HG03521 (cell line): ENCODE data around the gene PTGFRN.

Experiments used
- ATAC-seq: cut with Tn5 transposase; IDR thresholded peaks from one replicate; pipeline ENCODE4 v1.9.1; 2021; ENCODE audit warnings: mild to moderate bottlenecking, moderate library complexity; ENCODE audit not compliant: unreplicated experiment

The PTGFRN gene

DNA sequence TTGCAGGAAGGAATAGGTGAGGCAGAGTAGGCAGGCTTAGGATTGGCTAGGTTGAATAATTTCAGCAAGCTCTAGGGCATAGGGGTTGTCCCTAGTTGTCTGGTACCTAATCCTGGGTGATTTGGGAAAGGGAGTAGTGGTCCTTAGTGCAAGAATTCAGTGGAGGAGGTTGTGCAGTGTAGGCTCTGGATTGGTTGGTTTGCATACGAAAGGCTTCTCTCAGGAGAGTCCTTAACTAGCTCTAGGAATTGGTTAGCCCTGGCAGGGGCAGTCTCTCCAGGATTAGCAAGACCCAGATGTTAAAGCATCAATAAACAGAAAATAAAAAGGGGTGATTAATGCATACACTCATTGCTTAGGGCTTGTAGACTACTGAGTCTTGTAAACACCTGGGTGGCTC, 82.2 kb downstream of the PTGFRN start:
- ATAC-seq: no peak

DNA sequence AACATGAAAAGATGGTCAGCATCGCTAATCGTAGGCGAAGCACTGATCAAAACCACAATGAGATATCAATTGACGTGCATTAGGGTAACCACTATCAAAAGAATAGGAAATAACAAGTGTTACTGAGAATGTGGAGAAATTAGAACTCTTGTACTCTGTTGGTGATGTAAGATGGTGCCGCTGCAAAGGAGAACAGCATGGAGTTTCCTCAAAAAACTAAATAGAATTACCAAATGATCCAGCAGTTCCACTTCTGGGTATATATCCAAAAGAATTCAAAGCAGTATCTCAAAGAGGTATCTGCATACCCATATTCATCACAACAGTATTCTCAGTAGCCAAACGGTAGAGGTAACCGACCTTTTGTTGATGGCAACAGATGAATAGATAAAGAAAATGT, 83.6 kb downstream of the PTGFRN start:
- no peak for ATAC-seq

DNA sequence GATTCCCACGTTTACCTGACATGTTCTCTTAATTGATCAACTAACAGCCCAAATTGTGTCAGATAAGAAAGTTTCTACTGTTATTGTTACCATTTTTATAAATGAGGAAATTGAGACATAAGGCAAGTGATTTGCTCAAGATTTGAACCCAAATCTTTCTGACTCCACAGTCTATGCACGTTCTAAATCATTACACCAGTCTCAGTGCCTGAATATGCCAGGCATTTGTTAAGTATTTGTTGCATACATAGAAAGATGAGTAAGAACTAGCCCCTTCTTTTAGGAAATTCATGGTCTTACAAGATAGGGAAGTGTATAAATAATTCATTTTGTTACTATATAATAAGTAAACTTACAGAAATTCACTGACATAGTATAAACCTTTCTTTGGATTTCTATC, 84.7 kb downstream of the PTGFRN start:
- ATAC-seq: no peak

DNA sequence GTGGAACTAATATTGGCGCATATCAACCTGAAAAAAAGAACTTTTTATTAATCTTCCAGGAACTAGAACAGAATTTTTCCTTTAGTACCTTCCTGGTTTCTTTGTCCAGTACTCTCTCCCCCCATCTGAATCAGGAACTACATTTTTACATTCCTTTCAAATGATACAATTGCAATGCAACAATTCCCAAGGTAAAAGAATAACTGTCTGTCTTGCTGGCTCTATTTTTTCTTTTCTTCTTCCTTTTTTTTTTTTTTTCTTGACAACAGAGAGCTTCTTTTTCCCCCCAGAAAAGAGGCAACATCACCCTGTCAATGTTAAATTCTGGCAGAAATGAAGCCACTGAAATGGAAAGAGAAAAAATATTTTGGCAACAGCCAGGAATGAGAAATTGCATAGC, 87.3 kb downstream of the PTGFRN start:
- no peak for ATAC-seq

DNA sequence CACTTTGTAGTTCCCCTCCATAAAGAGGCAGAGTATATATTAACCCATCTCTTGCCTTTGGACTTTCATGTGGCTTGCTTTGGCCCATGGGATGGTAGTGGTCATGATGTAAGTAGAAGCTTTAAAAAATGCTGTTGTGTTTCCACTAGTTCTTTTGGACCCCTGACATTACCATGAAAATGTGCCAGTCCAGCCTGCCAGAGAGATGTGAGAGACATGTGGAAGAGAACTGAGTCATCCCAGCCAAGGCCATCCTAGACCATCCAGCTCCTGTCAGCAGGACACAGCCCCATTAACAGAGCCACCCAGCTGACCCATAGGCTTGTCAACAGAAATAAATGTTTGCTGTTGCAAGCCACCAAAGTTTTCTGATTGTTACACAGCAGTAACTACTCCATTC, 87.9 kb downstream of the PTGFRN start:
- ATAC-seq: no peak

DNA sequence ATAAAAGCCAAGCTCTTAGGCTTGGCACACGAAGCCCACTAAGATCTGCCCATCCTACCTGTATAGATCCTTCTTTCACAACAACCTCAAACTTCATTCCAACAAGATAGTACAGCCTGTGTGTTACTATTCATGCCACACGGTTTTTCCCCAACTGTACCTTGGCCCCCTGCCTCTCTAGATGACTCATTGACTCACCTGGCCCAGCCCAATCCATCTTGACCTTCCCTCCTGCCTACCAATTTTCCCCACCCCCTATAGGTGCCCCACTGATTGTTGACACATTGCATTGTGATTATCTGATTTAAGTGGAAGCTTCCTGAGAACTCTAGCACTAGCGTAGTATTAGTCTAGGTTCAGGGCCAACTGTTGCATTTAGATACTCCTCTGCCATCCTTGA, 89.9 kb downstream of the PTGFRN start:
- no peak for ATAC-seq

DNA sequence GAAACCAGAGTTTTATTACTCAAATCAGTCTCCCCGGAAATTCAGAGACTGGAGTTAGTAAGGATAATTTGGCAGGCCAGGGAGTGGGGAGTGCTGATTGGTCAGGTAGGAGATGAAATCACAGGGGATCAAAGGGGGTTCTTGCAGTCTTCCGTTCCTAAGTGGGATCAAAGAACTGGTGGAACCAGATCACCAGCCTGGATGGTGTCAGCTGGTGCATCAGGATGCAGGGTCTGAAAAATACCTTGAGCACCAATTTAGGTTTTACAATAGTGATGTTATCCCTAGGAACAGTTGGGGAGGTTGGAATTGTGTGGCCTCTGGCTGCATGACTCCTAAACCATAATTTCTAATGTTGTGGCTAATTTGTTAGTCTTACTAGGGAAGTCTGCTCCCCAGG, 90.4 kb downstream of the PTGFRN start:
- ATAC-seq: no peak

DNA sequence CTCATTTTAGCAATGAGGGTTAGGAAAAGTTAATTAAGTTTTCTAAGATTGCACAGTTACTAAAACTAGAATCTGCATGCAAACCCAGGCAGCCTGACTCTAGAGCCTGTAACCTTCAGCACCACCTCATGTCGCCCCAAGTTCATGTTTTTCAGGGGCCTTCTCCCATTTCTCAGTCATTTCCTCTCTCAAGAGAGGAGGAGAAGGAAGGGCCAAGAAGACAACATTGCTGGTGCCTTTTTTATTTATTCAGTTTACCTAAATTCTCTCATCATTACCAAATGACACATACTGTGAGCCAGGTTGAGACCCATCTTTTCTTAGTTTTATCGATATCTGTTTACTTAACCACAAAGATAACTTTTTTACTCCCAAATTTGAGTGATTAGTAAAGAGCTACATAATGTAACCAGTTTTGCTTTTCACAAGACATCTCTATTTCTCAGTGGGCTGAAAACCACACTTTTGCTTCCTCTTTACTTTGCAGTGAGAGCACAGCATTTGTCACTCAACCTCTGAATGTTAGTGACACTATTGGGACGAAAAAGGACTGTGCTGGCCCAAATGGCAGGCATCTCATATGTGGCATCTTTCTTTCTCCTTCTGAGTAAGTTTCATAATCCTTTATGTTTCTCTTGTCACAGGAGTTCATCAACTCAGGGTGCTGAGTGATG, 91.7 kb downstream of the PTGFRN start, which contains the start of gene CD101:
CD101 (plus strand) TSS at position 507 of the 674 bp plus-strand sequence; CDS start at position 565, 58 bp downstream.
- peak; percentile 95 for ATAC-seq

DNA sequence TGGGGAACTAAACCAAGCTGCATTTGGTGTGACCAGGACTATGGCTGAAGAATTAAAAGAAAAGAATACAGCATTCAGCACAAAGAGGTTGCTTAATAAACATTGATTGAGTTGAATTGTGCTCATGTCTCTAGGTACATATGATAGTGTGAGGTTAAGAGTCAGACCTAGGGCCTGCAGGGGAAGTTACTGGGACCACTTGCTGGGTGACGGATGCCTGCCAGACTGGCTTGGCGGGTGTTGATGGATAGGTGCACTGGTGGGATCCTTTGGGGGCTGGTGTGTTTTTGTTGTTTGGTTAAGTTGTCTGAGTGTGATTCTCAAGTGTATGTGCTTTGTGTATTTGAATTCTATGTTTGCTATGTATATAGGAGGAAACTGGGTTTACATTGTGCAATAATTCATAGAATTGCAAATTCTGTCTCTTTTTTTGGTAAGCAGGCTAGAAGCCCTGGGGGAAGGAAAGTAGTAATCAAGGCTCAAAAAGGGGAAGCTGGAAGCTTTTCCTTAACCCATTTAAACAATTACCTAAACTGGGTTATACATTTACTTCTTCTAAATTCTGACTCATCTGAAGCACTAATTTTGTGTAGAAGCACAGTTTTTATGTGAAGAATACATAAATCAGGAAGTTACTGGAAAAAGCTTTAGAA, 93.6 kb downstream of the PTGFRN start:
- no peak for ATAC-seq

DNA sequence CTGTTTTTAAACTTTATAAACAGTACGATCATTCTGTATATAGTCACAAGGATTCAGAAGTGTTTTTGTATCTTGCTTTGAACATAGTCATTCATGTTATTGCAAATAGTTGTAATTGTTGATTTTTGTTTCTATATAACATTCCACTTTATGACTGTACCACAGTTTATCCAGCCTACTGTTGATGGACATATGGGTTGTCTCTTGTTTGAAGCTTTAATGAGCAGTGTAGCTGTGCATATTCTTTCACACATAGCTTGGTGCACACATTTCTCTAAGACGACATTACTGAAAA, 98.0 kb downstream of the PTGFRN start:
- no peak for ATAC-seq

DNA sequence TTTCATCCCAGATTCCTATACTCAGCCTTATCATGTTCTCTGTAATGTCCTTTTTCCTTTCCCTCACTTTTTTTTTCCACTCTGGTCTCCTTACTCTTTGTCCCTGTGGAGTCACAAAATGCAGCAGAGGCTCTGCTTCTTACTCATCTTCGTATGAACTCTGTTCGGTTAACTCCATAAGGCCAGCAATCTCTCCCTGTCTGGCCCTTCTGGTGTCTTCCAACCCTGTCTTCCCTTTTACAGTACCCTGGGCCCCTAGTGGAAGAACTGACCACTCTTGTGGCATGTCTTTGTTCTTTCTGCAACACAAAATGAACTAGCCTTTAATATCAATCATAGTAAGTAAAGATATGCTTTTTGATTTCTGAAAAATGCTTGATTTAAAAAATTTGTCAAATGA, 98.9 kb downstream of the PTGFRN start:
- ATAC-seq: no peak

DNA sequence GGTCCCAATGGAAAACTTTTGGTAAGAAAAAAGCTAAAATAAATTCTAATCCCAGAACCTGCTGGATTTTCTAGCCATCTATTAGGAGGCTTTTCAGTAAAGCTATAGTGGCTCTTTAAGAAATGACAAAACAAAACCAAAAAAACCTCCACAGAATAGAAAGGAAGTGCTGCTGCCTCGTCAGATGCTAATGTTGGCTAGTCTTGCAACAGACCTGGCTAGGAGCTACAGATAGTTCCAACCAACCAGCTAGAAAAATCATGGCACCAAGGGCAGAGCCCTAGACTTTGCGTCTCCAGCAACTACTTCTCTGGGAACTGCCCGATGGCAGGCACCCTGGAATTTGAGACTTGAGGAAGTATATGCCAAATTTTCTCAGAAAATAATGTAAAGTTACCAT, 99.4 kb downstream of the PTGFRN start:
- no peak for ATAC-seq

DNA sequence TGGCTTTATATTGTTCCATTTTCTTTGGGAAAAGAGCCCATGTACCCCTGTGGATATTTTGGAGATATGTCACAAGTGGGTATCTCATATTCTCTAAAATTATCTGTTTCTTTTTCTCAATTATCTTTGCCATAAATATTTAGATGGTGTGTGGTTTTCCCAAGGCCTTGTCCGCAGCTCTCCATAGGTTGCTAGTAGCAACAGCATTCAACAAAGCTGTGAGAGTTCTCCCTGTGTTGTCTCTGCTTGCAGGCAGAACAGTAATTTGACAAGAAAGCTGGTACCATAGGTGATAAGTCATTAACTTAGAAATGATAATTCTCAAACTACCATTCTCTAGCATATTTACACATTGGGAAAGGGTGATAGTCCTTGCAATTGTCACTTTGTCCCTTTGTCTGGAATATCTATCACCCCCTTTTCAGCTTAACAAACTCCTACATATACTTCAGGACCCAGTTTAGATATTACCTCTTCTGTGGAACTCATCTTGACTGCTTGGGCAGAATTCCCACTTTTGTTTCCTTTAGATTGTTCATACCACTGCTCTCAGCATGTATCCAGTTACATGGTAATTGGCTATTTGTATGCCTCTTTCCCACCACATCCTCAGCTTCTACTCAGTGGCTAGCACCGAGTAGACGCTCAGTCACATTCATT, 100.7 kb downstream of the PTGFRN start:
- no peak for ATAC-seq

DNA sequence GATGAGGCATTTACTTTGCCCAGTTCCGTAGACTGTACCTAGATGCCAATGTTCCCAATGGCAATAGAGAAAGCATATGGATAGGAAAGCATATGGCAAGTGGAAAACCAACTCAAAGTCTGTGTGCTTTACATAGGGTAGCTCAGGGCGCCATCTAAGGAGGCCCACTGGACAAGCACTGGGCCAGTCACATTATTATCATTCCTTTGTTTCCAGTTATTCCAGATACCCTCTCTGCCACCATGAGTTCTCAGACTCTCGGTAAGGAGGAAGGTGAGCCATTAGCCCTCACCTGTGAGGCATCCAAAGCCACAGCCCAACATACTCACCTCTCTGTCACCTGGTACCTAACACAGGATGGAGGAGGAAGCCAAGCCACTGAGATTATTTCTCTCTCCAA, 101.6 kb downstream of the PTGFRN start:
- ATAC-seq: no peak

DNA sequence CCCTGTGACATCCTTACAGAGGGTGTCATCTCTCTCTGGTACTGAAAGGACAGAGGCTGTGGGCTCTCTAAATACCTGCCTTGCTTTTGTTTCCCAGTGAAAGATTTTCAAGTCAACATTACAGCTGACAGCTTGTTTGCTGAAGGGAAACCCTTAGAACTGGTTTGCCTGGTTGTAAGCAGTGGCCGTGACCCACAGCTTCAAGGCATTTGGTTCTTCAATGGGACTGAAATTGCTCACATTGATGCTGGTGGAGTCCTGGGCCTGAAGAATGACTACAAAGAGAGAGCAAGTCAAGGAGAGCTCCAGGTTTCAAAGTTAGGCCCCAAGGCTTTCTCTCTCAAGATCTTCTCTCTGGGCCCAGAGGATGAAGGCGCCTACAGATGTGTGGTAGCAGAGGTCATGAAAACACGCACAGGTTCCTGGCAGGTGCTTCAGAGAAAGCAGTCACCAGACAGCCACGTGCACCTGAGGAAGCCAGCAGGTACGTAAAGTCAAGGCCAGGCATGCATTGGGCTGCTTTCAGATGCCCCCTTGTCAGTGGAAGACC, 103.7 kb downstream of the PTGFRN start:
- ATAC-seq: no peak

DNA sequence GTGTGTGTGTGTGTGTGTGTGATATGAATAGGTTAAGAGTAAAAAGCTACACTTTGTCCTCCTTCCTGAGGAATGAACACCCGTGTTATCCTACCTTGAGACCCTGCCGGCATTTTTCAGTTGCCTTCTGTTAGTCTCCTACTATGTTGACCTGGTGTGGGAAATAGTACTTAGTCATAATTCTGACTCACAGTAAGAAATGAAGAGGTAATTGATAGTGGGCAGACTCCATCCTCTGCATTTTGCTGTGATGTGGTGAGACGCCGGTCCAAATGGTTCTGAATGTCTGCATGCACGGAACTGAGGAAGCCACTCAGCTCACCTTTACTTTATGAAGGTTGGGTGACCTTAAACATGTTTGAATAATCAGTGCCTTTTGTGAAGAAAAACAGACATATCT, 104.5 kb downstream of the PTGFRN start:
- ATAC-seq: no peak

DNA sequence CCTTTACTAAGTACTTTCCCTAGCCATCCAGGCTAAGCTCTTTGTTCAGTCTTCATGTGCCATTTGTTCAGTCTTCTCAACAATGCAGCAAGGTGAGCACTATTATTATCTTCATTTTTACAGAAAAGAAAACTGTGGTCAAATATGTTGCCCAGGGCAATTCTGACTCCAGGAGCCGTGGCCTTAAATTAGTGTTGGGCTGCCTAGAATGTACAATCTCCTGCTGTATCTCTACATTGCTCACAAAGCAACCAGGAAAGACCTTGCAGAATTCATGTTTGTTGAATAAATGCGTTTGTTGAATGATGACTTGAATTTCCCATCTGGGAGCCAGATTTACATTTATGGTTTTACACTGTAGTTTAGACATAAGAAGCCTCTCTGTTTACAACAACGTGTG, 106.0 kb downstream of the PTGFRN start:
- ATAC-seq: no peak

DNA sequence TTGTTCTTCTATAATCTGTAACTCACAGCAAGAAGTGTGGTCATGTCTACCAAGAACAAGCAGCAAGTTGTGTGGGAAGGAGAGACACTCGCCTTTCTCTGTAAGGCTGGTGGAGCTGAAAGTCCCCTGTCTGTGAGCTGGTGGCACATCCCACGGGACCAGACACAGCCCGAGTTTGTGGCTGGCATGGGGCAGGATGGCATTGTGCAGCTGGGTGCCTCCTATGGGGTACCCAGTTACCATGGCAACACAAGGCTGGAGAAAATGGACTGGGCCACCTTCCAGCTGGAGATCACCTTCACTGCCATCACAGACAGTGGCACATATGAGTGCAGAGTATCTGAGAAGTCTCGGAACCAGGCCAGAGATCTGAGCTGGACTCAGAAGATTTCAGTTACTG, 107.3 kb downstream of the PTGFRN start:
- ATAC-seq: no peak

DNA sequence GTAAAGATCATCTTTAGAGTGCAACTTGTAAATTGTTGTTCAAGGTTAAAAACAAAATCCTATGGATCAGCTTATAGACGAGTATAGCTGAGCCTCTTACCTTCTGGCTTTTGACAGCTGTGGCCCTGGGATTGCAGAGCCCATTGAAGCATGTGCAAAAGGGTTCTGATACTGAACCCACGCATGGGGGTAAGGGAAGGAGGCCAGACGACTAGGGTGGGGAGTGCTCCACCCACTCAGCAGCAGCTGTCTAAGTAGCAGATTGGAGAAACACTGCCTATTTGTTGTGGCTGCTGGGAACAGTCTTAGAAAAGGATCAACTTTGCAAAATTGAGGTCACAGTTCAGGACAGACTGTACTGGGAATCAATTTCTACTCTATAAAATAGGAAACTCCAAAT, 107.9 kb downstream of the PTGFRN start:
- no peak for ATAC-seq

DNA sequence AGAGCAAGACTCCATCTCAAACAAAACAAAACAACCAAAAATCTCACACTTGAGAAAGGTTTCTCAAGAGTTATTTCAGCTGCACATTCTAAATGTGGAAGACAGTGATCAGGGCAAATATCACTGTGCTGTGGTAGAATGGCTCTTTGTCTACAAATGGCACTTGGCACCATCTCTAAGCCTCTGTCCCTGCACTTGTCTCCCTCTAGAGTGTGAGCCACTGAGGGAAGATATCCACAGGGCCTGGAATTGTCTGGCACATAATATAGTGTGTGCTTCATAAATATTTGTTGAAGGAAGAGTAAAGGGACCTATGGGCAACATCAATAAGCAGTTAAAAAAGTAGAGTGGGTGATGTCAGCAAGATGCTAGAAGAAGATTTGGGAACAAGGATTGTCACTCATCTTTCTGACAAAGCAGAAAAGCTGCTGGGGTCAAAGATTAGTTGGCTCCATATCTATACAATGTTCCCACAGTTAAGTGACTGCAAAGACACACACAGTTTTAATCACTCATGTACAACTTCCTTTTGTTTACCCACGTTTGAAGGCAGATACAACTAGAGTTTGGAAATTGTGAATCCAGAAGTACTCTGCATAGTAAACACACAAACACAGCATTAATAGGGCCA, 110.9 kb downstream of the PTGFRN start:
- no peak for ATAC-seq

DNA sequence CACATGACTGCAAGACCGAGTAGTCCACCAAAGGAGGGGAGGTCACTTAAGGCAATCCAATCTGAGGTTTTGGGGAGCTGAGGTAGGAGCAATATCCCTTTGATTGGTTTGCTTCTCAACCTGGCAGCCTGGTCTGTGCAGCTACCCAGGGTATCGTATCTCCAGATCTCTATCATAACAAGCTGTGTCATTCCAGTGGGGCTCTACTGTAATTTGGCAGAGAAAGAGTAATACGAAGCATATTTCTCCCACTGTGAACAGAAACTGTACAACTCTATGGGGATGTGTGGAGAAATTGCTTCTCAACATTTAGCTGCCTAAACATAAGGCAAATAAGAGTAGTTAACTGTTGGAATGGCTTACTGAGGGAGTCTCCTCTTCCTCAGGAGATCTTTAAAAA, 112.4 kb downstream of the PTGFRN start:
- ATAC-seq: no peak

DNA sequence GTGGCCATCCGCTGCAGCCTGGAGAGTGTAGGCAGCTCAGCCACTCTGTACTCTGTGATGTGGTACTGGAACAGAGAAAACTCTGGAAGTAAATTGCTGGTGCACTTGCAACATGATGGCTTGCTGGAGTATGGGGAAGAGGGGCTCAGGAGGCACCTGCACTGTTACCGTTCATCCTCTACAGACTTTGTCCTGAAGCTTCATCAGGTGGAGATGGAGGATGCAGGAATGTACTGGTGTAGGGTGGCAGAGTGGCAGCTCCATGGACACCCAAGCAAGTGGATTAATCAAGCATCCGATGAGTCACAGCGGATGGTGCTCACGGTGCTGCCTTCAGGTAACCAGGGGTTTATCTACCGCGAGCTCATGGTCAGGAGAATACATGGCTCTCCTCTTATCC, 115.9 kb downstream of the PTGFRN start:
- ATAC-seq: no peak
